IMR-90 (cell line): ENCODE data around the gene HELZ.
"Not testable (repeated sequence)": the region's sequence is repeated elsewhere in the genome, so short reads cannot be mapped to it uniquely, and the experiment has no call there.

Source experiments
- CTCF ChIP-seq: conservative IDR thresholded peaks from 2 replicates; pipeline ENCODE4 v1.5.1; 2012; ENCODE audit warnings: mild to moderate bottlenecking, low read depth, low read length, improper control_type of control experiment
- FOS ChIP-seq: fragments of 150-350 bp; IDR thresholded peaks from 2 replicates; pipeline ENCODE4 v1.6.1; 2016; ENCODE audit warnings: low read depth, low read length
- MAFK ChIP-seq: IDR thresholded peaks from 2 replicates; pipeline ENCODE4 v1.6.1; 2012; ENCODE audit warnings: low read depth, low read length, improper control_type of control experiment
- MXI1 ChIP-seq: IDR thresholded peaks from 2 replicates; pipeline ENCODE4 v1.6.1; 2012; ENCODE audit warnings: low read depth, mild to moderate bottlenecking, low read length, moderate library complexity, borderline replicate concordance
- POLR2A ChIP-seq: IDR thresholded peaks from 2 replicates; pipeline ENCODE4 v1.6.1; 2012; ENCODE audit warnings: mild to moderate bottlenecking, low read depth, low read length
- RAD21 ChIP-seq: IDR thresholded peaks from 2 replicates; pipeline ENCODE4 v1.6.1; 2012; ENCODE audit warnings: low read length, improper control_type of control experiment
- RFX5 ChIP-seq: IDR thresholded peaks from 2 replicates; pipeline ENCODE4 v1.8.0; 2012; ENCODE audit warnings: low read depth, mild to moderate bottlenecking, low read length, moderate library complexity
- USF2 ChIP-seq: fragments of 150-350 bp; IDR thresholded peaks from 2 replicates; pipeline ENCODE4 v1.6.1; 2017; ENCODE audit warnings: mild to moderate bottlenecking, antibody characterized with exemption, low read length, low read depth

GRCh38 chr17:67095291-67095690 is 149.7 kb downstream of the HELZ start:
- not testable (repeated sequence) for TF ChIP-seq CTCF, USF2, POLR2A, MAFK, RAD21, RFX5, MXI1
- peak; percentile 70 for TF ChIP-seq FOS
